GM19438 (cell line): ENCODE measurements around the gene FBLN2.
"Not testable (repeated sequence)": the region's sequence is repeated elsewhere in the genome, so short reads cannot be mapped to it uniquely, and the experiment has no call there.

Experiments
- ATAC-seq: cut with Tn5 transposase; IDR thresholded peaks from one replicate; pipeline ENCODE4 v1.9.1; 2021; ENCODE audit warnings: low read depth; ENCODE audit not compliant: unreplicated experiment

Gene FBLN2

DNA sequence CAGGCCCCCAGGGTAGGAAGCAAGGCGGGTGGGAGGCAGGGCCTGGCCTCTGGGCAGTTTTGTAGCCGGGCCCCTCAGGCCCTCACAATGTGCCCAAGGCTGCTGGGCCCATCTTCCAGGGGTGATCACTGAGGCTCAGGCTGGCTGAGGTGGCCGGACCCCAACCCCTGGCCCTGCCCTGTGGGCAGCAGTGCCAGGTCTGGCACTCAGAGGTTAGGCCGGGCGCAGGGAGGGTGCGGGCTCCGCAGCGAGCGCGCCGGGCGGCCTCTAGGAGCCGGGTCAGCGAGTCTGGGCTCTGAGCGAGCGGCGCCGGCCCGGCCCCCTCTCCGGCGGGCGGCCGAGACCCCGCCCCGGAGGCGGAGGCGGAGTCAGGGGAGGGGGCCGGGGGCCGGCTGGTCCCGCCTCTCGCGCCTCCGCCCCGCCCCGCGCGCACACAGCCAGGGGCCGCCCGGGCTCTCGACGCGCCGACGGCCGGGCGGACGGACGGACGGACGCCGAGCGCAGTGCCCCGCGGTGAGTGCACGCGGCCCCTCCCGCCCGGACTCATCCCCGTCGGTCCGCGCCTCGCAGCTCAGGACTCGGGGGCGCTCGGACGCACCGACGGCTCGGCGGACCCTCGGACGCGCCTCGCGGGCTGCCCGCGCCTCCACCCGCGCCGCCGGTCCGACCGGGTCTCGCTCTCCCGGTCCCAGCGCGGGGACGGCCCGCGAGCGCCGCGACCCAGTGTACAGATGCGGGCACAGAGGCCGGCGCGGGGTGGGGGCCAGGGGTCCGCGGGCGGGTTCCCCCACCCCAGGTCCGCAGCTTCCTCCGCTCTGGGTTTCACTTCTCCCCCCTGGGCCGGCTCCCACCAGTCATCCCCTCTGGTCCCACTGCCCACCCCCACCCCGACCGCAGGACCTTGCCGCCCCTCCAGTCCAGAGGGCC, at the start of gene FBLN2:
Gene FBLN2, plus strand, starts transcription at position 430 of the 927 bp plus-strand sequence. CDS start 21,231 bp downstream, outside the sequence.
- ATAC-seq: no peak

DNA sequence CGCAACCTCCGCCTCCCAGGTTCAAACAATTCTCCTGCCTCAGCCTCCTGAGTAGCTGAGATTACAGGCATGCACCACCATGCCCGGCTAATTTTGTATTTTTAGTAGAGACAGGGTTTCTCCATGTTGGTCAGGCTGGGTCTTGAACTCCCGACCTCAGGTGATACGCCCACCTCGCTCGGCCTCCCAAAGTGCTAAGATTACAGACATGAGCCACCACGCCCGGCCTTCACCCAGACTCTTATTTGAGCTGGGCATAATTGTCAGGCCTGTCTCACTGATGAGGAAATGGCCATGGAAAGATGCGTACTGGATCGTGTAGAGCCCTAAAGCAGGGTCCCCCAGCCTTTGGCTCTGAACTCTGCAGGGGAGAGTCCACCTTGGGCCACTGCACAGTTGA, 49.7 kb upstream of the FBLN2 start:
- ATAC-seq: not testable (repeated sequence)

DNA sequence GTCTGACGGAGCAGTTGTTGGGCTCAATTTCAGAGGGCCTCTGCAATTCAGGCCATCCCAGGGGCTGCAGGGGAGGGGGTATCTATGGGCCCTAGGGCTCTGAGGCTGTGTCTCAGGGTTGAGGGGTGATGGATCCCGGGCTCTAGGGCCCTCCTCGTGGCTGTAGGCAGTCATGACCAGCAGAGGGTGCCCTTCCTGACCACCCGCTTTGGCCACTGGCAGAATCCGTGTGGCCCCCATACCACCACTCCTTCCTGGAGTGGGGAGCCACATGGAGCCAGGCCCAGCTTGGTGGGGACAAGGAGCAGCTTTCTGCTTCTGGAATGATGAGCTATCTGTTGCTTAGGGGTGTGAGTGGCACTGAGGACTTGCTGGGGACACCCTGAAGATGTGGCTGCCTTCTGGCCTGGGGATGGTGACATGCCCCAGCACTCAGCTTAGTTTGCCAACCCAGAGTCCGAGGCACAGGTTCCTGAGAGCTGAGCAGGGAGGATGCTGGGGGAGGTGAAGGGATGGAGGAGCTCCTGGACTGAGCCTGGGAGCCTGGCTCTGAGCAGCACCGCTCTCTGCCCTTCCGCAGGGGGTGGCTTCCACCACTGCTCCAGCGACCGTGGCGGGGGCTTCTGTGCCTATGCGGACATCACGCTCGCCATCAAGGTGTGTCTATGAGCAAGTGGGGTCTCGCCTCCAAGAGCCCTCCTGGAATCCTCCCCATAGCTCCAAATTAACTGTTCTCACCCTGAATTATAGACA, 48.6 kb upstream of the FBLN2 start:
- ATAC-seq: no peak

DNA sequence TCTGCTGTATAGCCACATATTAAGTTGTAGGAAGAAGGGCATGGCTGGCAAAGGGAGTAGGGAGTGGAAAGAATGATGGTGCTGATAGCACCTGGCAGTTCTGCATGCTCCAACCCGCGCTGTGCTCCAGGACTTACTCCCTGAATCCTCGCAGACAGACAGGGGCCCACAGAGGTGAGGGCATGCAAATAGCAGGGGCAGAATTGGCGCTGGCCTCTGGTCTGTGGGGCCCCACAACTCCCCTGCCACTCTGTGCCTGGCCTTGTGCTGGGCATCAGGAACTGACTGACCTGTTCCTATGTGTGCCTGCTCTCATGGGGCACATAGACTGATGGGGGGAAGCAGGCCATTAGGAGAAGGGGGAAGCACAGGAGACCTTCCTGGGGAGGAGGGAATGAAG, 47.9 kb upstream of the FBLN2 start:
- no peak for ATAC-seq

DNA sequence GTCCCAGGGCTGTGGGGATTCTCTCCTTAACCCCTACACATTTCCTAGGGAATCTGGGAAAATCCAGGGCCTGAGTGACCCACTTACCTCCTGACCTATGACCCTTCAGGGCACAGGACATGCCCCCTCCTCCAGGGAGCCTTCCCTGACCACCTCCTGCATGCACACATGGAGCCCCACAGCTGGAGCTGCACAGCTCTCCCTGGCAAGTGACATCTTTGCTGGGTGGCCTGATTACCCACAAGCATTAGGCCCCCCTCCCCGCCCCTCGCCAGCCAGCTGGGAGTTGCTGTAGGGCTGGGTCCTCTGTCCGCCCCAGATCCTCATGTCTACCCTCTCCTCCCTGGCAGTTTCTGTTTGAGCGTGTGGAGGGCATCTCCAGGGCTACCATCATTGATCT, 47.4 kb upstream of the FBLN2 start:
- ATAC-seq: no peak

DNA sequence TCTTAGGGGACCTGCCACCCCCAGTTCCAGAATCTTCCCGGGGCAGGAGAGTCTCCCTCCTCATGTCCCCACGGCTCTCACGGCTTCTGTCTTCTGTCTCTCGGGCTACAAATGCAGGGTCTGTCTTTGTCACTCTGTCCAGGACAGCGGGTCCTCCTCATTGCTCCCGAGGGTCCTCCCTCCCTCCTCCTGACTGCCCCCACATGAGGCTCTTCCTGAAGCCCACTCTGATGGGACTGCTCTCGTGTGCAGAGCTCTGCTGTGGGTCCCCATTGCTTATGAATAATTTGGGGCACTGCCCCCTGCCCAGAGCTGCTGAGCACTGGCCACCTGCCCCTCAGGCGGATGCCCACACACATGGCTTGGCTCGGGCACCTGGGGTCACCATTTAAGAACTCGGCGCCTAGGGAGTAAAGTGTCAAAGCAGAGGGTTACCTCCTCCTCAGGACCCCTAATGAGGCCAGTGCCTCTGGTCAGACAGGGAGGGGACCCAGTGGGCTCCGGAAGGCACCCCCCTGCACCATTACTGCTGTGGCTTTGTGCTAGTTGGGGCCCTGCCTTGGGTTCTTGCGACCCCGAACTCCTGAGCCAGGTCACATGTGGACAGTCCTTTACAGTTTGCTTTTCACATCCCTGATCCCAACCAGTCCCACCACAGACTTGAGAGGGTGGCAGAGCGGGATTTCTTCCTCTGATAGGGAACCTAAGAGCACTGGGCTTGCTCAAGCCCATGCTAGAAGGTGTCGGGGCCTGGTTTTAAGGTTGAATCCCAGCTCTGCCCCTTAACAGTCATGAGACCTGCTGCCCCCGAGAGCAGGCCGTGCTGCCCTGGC, 46.8 kb upstream of the FBLN2 start:
- no peak for ATAC-seq

DNA sequence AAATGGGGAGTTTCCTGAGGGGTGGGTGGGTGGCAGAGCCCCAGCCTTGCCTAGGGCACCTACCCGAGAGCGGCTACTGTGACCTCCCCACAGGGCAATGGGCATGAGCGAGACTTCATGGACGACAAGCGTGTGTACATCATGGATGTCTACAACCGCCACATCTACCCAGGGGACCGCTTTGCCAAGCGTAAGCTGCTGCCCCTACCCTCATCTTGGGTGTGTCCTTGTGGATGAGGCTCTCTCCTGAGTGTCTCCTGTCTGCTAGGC, 46.2 kb upstream of the FBLN2 start:
- no peak for ATAC-seq

DNA sequence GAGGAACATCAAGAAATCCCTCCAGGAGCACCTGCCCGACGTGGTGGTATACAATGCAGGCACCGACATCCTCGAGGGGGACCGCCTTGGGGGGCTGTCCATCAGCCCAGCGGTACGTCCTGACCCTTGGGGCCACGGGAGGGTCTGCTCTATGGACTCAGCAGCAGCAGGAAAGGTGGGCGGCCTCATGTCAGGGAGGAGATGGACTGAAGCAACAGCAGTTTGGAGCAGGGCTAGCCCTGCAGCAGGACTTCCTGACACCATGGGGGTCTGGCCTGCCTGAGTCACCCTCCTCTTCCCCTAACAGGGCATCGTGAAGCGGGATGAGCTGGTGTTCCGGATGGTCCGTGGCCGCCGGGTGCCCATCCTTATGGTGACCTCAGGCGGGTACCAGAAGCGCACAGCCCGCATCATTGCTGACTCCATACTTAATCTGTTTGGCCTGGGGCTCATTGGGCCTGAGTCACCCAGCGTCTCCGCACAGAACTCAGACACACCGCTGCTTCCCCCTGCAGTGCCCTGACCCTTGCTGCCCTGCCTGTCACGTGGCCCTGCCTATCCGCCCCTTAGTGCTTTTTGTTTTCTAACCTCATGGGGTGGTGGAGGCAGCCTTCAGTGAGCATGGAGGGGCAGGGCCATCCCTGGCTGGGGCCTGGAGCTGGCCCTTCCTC, 44.6 kb upstream of the FBLN2 start:
- ATAC-seq: no peak

DNA sequence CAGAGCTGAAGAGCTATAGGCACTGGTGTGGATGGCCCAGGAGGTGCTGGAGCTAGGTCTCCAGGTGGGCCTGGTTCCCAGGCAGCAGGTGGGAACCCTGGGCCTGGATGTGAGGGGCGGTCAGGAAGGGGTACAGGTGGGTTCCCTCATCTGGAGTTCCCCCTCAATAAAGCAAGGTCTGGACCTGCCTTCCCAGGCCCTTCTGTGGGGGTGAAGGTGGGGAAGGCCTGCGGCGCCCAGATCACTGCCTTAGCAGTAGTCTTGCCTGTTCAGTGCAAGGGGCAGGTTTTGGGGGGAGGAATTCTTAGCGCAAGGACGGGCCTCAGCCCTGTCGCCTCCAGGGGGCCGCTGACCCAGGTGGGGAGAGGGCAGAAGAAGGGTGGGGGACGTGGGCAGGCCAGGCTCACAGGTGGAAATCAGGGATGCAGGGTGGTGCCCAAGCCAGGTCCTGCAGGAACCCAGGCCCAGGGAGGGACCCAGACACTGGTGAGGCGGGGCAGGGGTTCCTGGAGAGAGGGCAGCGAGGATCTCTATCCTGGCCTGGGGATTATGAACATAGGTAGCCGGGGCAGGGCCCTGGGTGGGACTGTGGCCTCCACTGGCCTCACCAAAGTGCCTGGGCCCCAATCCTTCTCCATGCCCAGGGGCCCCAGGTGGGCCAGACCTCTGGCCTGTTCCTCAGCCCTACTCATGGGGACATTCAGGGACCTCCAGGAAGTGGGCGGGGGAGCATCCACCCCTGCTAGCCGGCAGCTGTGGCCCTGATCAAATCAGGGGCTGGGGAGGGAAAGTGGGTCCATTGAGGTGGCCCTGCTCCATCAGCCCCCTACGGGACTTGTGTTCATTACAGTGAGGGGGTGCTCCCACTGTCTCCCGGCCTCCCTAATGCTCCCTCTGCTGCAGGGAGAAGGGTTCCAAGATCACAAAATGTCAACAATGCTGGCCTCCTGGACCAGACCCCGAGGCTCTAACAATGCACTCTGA, 43.5 kb upstream of the FBLN2 start:
- no peak for ATAC-seq

DNA sequence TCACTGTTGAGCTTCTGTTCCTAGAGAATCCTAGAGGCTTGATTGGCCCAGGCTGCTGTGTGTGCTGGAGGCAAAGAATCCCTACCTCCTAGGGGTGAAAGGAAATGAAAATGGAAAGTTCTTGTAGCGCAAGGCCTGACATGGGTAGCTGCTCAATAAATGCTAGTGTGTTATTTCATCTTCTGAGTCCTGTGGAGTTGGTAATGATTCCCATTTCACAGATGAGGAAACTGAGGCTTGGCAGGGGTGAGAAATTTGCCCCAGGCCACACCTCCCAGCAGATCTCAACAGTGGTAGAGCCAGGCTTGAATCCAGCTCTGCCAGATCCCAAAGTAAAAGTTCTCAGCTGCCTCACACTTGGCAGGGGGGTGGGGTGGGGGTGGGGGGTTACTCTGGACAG, 42.7 kb upstream of the FBLN2 start:
- no peak for ATAC-seq

DNA sequence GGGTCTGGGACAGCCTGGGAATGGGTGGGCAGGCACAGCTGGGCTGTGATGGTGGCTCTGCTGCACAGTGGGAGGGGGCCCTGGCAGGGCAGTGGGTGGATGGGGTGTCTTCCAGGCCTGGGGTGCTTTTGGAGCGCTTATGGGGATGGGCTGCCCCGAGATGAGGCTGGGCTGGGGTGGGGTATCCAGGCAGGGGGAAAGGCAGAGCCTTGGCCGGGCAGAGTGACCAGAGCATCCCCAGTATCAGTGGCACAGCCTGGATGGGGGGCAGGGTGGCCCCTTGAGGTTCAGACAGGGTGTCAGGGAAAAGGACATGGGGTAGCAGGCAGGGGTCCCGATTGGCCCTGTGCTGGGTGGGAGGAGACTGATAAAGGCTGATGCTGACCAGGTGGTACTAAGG, 42.2 kb upstream of the FBLN2 start:
- no peak for ATAC-seq

DNA sequence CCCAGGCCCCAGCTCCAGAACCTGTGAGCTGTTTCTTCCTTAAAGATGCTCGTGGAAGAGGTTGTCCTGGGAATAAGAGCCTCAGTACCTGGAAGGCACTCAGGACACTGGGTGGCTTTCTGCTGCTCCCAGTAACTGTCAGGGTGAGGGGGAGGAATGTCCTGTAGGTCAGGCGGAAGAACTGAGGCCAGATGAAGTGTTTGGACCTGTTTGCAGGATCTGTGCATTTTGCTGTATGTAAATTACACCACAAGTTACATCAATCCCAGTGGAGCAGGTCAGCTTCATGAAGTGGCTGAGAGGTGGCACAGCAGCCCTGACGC, 41.7 kb upstream of the FBLN2 start:
- ATAC-seq: no peak

DNA sequence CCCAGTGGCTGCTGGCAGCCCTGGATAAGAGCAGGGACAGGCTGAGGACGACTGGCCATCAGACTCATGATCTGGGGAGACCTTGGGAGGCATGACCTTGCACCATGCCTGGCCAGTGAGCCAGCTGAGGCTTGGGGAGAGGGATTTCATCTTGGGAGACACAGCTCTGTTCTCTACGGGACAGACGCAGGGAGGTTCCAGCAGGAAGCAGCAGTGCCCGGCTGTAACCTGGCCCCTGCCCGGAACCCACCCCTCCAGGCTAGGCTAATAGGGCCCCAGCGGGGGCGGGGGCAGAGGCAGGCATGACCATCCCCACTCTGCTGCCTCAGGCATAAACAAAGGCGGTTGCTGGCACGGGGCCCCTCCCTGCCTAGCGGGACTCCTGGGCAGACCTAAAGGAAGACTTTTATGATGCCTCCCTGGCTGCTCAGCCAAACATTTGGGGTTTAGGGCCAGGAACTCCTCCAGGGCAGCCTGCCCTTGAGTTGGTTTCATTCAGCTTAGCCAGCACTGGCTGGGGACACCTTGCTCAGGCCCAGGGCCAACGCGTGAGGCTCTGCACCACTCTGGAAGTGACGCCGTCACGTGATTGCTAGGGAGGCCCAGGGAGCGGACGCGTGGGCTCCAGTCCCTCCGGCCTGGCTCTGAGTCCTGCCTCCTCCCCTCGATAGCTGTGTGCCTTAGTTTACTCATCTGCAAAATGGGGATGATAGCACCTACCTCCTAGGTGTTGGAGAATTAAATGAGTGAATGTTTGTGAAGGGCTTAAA, 41.2 kb upstream of the FBLN2 start:
- ATAC-seq: no peak

DNA sequence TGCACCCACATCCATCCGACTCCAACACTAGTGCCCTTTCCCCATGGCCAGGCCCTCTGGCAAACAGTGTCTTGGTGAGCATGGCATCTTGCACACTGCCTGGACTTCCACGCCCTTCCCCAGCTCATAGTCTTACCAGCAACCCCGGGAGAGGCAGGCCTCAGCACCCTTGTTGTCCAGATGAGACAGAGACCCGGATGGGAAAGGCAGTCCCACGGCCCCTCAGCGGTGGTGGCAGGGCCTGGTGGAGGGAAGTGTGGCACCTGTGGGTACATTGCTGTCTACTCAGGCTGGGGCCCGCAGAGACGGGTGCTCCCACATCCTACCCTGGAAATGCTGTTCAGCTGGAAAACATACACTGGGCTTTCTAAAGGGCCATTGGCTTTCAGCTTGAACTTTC, 40.4 kb upstream of the FBLN2 start:
- no peak for ATAC-seq

DNA sequence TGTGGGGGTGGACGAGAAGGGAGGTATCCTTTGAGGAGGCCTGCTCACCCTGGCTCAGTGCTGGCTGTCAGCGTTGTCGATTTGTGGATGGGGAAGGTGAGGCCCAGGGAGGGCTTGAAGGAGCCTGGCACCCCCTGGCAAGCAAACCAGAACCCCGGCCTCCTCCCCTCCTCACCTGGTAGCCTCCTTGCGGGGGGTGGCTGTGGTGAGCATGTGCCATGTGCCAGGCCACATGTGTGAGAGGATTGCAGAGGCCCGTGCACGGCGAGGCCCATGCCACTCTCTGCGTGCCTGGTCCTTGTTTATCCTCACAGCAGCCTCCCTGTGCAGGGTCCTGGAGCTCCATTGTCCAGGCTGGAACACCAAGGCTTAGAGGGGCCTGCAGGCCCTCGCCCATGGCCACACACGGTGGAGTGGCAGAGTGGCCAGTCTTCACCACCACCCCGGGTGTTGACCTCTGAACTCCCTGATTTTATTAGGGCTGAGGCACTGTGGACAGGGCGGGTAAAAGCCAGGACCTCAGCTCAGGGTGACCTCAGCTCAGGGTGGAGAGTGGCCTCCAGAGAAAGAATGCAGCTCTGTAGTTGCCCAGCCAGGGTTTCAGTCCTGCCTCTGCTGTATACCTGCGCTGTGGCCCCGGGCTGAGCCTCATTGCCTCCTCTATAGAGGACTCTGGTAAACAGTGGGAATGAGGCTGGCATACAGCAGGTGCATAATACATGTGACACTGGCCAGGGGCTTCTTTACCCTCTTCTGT, 39.7 kb upstream of the FBLN2 start:
- no peak for ATAC-seq

DNA sequence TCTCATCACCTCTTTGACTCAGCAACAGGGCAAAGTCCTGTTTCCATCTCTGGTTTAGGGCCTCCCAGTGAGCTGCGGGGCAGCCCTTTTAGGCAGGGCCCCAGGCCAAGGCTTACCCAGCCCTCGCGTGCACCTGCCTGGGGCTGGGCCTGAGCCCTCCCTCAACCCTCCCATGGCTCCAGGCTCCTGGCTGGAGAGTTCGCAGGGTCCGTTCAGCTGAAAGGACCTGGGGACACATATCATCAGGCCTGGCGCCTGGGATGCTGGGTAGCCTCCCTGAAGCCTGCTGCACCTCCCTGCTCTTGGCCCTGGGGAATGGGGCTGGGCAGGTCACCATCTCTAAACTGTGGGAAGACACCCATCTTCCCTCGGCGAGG, 39.1 kb upstream of the FBLN2 start:
- ATAC-seq: no peak

DNA sequence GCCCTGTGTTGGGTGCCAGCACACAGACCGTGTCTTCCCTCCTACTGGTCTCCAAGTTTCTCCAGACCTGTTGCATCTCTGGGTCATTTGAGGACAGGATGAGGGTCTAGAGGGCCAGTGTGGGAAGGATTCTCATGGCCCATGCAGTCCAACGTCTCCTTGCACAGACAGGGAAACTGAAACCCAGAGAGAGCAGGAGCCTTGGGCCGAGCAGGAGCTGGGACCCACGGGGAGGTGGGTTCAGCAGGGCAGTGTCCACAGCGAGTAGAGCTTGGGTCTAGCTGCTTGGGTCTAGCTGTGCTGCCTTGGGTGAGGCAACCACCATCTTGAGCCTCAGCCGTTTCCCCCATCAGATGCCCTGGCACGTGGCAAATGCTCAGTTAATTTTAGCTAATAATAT, 36.5 kb upstream of the FBLN2 start:
- no peak for ATAC-seq
